Hepatocyte (in vitro differentiated cells): ENCODE measurements around the gene INPP5K.

ENCODE experiments used
- EZH2 ChIP-seq: fragments of 200-600 bp; sonication (generic); IDR thresholded peaks from 2 replicates; pipeline ENCODE4 v1.6.1; 2016; ENCODE audit warnings: antibody characterized with exemption, mild to moderate bottlenecking, borderline replicate concordance
- EZH2phosphoT487 ChIP-seq: fragments of 200-600 bp; sonication (generic); IDR thresholded peaks from one replicate; pipeline ENCODE4 v1.6.1; 2018; ENCODE audit warnings: antibody characterized with exemption, mild to moderate bottlenecking, low read depth, moderate library complexity; ENCODE audit not compliant: unreplicated experiment, severe bottlenecking
- TF ChIP-seq, protein P1 (sequence below): fragments of 200-600 bp; sonication (generic); IDR thresholded peaks from 2 replicates; pipeline ENCODE4 v1.5.1; 2016; ENCODE audit warnings: antibody characterized with exemption, mild to moderate bottlenecking; ENCODE audit not compliant: poor library complexity

DNA sequence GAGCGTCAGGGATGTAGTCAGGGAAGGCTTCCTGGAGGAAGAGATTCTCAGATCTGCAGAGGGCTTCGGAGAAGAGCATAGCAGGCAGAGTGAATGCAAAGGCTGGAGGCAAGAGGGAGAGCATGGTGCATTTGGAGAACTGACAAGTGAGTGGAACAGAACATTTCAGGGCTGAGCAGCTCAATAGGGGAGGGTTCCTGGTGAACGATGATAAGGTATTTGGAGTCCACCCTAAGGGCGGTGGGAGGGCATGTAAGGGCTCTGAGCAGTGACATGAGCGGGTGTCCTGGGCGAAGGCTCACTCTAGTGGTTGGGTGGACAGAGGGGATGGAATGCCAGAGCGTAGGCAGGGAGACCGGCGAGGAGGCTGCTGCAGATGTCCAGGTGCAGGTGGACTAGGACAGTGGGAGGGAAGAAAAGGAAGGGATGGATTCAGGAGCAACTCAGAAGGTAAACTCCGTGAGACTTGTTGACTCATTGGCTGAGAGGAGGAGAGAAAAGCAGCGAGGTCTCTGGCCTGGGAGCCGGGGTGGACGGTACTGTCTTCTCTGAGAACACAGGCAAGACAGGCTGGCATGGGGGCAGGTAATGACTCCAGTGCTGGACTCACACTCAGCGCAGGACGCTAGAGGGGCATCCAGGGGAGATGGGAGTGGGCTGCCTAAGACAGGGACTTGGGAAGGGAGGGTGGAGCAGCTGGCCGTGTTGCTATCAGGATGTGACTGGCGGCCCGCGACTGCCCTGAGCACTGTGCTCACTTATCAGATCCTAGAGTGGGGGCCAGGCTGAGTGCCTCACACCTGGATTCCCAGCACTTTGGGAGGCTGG lies 47.6 kb upstream of the INPP5K start:
- TF ChIP-seq, protein P1, sequence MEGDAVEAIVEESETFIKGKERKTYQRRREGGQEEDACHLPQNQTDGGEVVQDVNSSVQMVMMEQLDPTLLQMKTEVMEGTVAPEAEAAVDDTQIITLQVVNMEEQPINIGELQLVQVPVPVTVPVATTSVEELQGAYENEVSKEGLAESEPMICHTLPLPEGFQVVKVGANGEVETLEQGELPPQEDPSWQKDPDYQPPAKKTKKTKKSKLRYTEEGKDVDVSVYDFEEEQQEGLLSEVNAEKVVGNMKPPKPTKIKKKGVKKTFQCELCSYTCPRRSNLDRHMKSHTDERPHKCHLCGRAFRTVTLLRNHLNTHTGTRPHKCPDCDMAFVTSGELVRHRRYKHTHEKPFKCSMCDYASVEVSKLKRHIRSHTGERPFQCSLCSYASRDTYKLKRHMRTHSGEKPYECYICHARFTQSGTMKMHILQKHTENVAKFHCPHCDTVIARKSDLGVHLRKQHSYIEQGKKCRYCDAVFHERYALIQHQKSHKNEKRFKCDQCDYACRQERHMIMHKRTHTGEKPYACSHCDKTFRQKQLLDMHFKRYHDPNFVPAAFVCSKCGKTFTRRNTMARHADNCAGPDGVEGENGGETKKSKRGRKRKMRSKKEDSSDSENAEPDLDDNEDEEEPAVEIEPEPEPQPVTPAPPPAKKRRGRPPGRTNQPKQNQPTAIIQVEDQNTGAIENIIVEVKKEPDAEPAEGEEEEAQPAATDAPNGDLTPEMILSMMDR = no peak
- TF ChIP-seq EZH2phosphoT487 = no peak
- TF ChIP-seq EZH2 = no peak
